HG03520 (cell line): ENCODE data around the gene ALDH1A2.

Experiments
- ATAC-seq: cut with Tn5 transposase; IDR thresholded peaks from one replicate; pipeline ENCODE4 v1.9.1; 2021; ENCODE audit warnings: mild to moderate bottlenecking, moderate library complexity; ENCODE audit not compliant: unreplicated experiment

Gene ALDH1A2

GRCh38 chr15:57910672-57911071 is 154.8 kb downstream of the ALDH1A2 start:
- ATAC-seq, result no peak

- ATAC-seq, result no peak
Measured at GRCh38 chr15:57909388-57909787, 156.1 kb downstream of the ALDH1A2 start.

GRCh38 chr15:57903626-57904025 is 161.9 kb downstream of the ALDH1A2 start:
- no peak for ATAC-seq
